DMS53 treated with DMSO at 0.1 percent for 48 hours (cell line): ENCODE data around the gene PSAP.

Experiments
- DNase-seq: peaks from one replicate; lab custom pipeline; 2025; ENCODE audit not compliant: unreplicated experiment; lab: John Stamatoyannopoulos, UW

Gene PSAP

DNA sequence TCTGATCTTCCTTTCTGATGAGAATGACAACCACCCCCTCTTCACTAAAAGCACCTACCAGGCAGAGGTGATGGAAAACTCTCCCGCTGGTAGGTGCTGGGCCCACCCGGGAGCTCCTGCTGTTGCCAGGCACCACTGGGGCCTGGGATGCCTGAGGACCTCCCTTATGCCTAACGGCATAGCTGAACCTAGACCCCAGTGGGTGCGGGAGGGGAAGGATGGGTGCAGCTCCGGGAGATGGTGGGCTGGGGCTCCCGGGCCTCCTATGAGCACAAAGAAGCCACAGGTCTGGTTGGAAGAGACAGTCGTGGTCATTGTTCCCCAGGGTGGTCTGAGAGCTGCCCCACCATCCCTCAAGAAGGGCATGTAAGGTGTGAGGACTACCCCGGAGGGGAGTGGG is 62.1 kb downstream of the PSAP start:
- no peak for DNase-seq

DNA sequence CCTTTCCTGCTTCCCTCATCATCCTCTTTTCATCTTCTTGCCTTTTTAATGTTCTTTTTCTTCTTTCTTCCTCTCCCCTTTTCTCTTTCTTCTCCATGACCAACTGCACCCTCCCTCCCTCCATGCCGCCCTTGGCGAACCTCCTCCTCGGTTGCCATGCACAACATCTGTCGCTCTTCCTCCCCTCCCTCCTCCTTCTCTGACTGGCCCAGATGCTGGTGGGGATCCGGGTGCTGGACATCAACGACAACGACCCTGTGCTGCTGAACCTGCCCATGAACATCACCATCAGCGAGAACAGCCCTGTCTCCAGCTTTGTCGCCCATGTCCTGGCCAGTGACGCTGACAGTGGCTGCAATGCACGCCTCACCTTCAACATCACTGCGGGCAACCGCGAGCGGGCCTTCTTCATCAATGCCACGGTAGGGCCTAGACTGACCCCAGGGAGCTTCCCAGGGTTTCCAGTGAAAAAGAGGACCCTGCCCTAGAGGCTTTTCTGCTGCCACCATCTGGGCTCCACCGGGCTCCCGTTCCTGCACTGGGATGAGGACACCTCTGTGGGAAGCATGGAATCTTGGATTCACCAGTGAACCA is 66.3 kb downstream of the PSAP start:
- no peak for DNase-seq

DNA sequence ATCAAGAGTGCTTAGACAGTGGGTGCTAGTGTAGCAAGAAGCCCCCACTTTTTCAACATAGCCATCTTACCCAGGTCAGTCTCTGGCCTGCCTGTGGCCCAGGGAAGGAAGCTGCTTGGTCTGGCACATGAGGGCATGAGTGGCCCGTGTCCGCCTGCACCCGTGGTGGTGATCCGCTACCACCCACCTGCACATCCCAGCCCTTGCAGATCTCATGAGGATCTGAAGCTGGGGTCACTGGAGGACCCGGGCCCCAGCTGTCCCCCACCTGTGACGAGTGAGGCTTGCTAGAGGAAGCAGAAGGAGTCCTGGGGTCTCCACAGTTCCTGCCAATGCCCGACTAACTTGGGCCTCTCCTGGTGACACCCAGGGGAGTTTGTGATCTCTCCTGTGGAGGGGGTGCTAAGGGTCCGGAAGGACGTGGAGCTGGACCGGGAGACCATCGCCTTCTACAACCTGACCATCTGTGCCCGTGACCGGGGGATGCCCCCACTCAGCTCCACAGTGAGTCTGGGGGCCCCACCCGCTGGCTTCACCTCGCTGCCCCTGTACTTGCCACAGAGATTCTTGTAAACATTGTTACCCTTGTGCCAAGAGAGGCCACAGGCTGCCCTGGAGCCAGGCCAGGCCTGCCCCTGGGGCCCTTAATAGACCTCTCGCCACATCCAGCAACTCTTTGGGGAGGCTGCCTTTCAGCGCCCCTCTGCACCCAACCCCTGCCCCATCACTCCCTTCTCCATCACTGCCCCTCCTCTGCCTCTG is 67.0 kb downstream of the PSAP start:
- DNase-seq: no peak

DNA sequence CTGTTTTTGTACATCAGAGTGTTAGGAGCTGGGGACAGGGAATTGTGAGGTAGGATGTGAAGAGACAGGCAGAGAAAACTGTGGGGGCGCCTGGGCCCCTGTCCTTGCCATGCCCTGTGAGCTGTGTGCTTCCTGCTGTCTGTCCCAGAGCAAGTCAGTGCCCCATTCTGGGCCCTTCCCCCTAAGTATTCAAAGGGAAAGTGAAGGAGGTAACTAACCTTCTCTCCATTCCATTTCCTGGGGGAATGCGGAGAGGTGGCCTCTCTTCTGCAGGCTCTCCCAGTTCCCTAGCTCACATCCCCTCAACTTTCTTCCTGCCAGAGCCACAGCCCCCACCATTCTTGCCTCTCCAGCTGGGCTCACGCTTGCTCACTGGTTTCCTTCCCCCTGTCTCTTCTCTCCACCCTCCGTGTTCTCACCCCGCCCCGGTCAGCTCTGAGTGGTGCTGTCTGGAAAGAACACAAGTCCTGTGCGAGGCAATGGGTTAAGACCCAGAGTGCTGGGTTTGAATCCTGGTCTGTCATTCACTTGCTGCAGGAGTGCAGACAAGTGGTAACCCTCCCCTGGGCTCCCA is 68.0 kb downstream of the PSAP start:
- DNase-seq: no peak

DNA sequence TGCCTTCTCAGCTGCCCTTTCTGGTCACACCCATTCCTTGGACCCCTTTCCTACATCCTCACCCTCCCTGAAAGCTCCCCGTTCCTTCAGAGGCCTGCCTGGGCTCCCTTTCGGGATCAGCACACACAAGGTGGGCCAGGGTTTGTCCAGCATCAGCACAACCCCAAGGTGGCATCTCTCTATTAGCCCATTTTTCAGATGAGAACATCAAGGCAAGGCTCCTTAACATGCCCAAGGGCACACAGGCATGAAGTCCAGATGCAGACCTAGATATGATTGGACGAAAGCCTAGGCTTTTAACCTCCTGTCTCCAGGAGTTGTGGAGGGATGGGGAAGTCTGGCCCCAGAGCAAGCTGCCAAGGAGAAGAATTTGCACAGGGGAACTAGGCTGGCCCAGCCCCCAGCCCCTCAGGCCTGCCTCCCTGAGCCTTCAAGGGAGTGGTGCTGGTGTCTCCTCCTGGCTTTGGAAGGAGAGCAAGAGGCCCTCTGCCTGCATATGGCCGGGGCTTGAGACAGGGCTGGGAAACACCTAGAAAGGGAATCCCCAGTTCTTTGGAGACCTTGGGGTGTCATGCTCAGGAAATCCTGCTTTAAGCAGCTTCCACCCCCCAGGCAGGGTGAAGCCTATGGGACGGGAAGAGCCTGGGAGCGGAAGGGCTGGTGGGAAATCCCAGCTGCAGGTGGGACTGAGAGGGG is 68.7 kb downstream of the PSAP start:
- DNase-seq: no peak

DNA sequence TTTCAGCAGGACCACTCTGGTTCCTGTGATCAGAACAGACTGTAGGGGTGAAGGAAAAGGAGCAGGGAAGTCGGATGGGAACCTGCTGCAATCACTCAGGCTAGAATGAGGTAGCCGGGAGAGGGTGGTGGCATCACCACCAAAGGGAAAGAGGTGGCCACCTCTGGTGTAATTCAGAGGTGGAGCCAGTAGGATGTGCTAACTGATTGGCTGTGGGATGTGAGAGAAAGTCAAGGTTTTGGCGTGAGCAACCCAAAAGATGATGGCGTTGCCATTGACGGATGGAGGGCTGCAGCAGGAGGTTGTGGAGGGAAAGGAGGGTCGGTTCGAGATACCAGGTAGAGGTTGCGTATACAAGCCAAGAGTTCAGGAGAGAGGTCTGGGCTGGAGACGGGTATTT is 70.3 kb downstream of the PSAP start:
- DNase-seq: no peak

DNA sequence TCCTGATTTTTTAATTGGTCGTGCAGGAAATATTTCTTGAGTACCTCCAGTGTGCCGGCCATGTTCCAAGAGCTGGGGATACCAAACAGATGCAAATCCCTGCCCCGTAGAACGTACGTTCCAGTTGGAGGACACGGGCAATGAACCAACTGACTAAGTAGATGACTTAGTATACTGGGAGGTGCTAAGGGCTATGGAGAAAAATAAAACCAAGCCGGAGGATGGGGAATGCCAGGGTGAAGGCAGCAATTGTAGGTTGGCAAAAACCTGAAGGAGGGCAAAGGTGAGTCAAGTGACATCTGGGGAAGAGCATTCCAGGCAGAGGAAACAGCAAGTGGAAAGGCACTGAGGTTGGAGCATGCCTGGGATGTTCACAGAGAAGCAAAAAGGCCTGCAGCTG is 70.9 kb downstream of the PSAP start:
- DNase-seq: no peak

DNA sequence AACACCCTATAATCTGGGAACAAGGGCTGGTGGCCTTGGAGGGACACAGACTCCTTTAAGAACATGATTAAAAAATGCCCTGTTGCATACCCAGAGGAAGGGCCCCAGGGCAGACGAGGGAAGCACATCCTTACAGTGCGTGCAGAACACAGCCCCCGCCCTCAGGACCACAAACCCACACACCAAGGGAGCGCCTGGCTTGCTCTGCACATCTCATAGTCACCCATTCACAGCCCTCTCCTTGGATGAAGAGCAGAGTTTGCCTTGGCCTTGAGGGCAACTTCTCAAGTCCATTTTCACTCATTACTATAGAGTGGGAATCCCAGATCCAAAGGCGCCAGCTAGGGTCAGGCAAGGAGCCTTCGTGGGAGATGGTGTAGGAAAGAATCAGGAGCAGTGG is 71.4 kb downstream of the PSAP start:
- DNase-seq: no peak

DNA sequence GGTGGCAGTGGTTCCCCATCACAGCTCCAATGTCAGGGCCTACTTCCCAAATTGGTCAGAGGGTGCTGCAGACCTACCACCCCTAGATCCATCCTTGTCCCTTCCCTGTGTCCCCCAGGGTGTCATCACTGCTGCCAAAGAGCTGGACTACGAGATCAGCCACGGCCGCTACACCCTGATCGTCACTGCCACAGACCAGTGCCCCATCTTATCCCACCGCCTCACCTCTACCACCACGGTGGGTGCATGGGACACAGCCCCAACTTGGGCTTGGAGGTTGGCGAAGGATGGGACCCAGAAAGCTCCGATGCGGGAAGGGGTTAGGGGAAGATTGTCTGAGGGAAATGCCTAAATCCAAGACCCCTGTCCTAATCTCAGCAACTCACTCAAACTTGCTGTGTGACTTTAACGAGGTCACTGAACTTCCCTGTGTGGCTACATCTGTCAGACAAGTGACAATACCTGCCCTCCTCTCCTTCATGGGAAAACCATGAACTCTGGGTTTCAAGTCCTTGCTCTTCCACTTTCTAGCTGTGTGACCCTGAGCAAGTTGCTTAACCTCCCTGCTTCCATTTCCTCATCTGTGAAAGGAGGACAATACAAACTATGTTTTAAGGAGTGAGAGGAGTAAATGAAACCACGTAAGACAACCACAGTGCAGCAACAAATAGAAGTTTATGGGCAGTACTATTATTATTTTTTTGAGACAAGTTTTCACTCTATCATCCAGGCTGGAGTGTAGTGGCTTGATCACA is 72.8 kb downstream of the PSAP start:
- DNase-seq: no peak

DNA sequence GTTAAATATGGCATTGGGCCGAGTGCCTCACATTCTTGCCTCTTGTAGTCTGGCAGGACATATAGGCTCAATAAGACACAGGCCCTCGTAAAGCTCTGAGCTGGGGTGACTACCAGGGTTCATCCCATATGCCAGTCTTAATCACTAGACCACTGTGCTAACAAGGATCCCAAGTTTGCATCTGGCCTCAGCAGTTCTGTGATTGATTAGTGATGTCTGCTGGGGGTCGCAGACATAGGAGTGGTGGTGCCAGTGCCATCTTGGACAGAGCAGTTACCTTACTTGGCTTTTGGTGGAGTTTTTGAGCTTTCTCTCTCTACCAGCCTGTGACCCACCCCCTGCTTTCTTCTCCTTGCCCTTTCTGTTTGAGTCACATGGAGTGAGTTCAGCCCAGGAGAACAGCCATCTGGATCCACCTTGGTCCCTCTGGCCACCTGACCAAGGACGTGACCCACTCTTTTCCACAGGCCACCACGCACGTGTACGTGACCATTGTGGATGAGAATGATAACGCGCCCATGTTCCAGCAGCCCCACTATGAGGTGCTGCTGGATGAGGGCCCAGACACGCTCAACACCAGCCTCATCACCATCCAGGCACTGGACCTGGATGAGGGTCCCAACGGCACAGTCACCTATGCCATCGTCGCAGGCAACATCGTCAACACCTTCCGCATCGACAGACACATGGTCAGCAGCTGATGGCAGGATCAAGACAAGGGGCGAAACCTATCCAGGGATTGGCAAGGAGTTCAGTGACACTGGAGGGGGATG is 73.7 kb downstream of the PSAP start:
- DNase-seq: no peak

DNA sequence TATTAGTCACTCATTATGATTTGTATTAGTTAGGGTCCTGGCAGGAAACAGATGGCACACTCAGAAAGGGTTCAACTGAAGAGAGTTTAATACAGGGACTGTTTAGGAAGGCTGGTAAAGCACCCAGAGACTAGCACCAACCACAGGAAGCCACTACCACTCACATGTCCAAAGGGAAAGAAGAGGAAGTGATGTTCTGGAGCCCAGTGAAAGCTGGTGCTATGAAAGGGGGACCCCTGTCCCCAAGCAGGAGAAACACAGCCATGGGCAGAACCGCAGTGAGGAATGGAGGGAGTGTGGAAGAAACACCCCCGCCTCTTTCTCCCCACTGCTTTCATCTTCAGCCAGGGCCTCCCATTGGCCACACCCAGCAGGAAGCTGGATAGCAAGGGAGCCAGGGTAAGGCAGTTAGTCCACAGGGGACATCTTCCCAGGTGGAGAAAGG is 74.5 kb downstream of the PSAP start:
- no peak for DNase-seq

DNA sequence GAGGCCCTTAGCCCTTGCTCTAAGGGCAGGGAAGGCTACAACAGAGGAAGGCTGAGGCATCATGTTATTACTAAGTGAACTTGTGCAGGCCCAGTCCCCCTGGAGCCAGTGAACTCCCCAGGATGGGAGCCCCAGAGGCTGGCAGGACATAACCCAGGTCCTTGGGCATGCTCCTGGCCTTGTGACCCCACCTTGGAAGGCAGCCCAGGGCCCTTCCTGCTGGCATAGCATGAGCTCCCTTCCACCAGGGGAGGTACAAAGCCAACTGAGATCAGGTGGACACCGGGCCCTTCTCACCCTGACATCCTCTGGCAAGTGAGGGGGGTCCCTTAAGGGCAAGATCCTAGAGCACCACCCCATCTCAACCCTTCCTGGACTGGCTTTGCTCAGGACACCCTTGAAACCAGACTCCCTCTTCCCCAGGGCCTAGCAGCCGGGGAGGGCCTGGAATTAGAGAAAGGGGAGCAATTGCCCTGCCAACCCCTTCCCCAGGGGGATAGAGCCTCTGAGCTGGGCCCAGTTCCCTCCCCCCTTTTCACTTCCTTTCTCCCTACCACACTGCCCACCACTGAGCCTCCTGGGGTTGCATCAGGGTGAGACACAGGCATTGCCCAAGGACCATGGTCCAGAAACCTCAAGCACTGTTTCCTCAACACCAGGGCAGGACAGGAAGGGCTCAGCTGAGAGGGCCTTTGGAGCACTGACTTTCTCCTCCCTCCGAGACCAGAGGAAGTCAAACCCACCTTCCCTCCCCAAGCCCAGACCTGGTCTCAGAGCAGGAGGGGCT is 75.9 kb downstream of the PSAP start:
- no peak for DNase-seq

DNA sequence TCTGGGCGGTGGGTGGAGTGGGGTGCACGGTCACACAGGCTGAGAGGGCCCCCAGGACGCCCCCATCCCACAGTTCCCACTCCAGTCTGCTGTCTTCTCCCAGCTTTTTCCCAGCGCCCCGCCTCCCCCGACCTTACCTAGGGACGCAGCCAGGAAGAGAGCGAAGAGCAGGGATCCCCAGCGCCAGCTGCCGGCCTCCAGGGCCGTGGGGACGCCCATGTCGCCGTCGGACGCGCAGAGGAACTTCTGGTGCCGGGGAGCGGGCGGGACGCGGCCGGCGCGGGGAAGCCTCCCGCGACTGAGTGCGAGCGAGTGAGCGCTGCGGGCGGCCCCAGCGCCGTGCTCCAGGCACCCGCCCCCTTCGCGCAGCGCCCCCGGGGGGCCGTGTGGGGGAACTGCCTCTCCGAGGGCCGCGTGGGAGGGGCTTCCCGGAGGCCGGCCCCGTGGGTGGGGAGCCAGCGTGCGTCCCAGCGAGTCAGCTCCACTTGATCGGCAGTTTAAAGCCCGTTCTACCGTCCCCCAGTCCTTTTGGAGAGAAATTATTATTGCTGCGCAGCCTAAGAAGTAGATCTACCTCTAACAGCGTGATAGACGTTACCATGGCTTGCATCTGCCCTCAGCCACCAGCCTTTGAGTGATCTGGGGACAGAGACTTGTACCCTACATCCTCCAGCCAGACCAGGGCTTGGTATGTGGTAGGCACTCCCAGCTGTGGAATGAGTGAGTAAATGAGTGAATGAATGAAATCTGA is 77.7 kb downstream of the PSAP start, which contains the start of gene VSIR:
Gene VSIR, minus strand, starts transcription at position 300 of the 751 bp plus-strand sequence. Its CDS starts 81 bp downstream, at position 219.
- peak; percentile 73 for DNase-seq

DNA sequence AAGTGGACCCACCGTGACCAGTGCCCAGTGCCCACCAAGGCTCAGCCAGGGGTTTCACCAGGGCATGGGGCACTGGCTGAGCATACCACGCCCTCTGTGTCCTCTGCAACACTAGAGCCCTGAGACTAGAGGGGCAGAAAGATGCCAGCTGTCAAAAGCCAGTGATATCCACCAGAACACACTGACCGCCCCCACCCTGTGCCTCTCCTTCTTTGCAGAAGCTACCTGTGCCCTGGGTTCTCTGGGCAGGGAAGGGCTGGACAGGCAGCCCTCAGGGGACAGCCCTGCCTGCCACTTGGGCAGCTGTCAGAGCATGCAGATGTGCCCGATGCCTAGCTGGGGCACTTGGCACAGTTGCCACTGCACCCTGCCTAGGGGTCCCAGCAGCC is 78.2 kb downstream of the PSAP start:
- no peak for DNase-seq

DNA sequence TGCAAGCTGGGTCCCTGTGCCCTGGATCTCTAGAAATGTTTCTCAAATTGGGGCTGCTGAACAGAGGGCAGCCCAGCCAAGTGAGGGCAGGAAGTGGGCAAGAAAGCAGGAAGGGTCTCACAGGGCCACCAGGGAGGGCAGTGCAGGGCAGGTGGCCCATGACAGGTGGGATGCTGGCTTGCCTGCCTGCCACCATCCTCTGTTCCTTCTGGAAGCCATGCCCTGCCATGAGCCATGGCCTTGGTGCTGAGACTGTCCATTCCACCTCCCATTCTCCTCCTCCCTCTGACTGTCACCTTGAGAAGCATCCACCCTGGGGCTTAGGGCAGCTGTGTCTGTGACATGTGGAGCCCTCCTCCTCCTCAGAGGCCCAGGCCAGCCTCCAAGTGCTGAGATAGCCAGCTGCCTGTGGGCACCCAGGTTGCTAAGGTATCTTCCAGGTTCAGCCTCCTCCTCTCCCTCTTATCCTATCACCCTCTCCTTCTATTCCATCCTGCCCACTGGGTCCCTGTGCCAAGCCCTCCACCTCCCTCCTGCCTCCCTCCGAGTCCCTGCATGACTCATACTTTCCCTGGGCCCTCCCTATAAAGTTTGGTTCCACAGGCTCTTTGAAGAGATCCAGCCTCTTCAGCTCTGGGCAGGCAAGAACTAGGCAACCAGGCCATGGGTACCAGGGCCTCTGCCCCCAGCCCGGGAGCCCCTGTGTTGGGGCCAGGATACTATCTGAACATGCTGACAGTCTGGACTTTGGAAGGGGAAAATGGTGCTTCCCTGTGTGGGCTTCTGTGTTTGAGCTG is 79.0 kb downstream of the PSAP start:
- no peak for DNase-seq

DNA sequence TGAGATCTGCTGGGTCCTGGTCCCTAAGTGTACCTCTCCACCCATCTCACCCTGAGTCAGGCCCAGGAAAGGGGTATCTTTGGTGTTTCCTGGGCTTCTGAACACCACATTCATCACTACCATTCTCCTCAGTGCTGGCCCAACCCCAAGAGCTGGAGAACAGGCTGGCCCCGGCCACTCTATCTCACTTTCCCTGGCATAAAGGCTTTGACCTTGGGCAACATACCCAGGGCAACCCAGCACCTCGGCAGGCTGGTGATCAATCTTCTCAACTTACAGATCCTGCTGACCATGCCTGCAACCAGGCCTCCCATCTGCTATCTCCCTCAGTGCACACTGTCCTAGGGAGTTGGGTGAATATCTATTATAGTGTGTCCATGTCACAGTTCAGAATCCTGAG is 79.8 kb downstream of the PSAP start:
- DNase-seq: no peak

DNA sequence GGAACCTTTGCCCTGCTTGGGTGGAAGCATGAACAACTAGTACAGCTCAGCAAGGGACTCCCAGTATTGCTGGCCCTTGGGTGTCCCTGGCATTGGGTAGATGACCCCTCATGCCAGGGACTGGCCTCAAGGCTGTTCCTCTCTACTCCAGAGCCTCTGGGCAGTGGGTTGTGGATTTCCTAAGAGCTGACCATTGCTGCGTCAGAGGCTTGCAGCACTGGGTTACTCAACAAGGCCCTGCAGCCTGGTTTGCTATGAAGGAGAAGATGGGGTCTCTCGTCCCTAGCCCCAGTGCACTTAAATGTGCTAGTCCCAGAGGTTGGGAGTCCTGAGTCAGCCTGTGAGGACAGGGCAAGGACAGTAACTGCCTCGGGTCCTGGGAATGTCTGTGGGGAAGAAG is 80.3 kb downstream of the PSAP start:
- DNase-seq: no peak

DNA sequence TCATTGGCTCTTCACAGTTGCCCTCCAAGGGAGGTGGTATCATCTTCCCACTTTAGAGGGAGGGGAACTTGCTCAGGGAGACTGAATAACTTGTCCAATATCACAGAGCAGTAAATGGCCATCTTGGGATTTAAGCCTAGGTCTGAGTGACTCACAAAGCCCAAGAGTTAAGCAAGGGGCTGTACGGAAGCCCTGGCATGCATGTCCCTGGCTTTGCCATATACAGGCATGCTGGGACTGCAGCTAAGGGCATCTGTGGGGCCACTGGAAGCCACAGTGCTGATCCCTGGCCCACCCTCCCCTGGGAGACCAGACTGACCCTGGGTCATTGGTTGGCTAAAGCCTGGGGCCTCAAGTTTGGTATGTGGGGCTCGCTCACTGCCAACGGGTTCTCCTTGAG is 80.8 kb downstream of the PSAP start:
- DNase-seq: no peak
